ENCODE measurements around the gene HECTD2.
"Not testable (repeated sequence)": the region's sequence is repeated elsewhere in the genome, so short reads cannot be mapped to it uniquely, and the experiment has no call there.

HECTD2 gene

DNA sequence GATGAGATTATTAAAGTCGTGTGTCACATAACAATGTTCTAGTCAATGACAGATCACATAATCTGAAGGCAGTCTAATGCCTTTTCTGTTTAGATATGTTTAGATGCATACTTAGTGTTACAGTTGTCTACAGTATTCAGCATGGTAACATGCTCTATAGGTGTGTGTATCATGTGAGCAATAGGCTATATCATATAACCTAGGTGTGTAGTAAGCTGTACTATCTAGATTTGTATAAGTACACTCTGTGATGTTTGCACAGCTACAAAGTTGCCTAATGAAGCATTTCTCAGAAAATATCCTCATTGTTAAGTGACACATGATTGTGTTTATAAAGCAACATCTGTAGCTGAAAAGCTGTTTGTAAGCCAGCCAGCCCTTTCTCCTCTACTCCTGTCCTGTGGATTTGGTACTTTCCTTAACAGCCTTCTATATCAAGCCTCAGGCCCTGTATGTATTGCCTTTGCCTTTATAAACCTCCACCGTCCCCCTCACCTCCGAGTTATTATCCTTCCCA, 6.3 kb downstream of the HECTD2 start:
- Histone ChIP-seq H3K36me3 (ENCODE audit: insufficient read depth, low read length) (no peaks in the 10 kb centered on the region), H3K9me3 (replicated peaks; ENCODE audit: low read length) (no peaks in the 10 kb centered on the region), H3K4me1 (ENCODE audit: control insufficient read depth, insufficient read depth, low read length) (peaks cover 34% of the 10 kb centered on the region), H3K4me3 (ENCODE audit: low read length) (no peak overlapping the region), H3K9ac (ENCODE audit: low read depth, low read length) (no peak overlapping the region), H3K27me3 (ENCODE audit: control insufficient read depth, insufficient read depth, low read length) (no peaks in the 10 kb centered on the region), H3K4me2 (ENCODE audit: low read length) (no peak overlapping the region)

DNA sequence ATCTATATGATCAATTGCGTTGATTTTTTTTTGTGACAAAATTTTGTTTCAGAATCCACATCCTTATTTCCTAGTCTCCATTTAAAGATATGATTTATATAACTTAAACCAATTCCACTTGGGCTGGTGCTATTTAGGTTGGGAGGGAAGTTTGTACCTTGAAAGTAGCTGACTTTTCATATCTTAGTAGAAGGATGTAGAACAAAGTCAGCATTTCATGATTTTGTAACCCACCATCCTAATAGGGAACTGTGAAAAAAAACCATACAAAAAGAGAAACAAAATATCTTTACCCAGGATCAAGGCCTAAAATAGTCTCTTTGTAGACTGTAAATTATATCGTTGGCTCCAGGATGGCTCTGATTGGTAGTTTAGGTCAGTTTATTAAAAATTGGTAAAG, 8.3 kb downstream of the HECTD2 start:
- no peaks in the 10 kb centered on the region for H3K36me3 ChIP-seq (ENCODE audit: insufficient read depth, low read length)
- H3K4me1 ChIP-seq (ENCODE audit: control insufficient read depth, insufficient read depth, low read length), result peaks cover 34% of the 10 kb centered on the region
- no peaks in the 10 kb centered on the region for H3K27me3 ChIP-seq (ENCODE audit: control insufficient read depth, insufficient read depth, low read length)

DNA sequence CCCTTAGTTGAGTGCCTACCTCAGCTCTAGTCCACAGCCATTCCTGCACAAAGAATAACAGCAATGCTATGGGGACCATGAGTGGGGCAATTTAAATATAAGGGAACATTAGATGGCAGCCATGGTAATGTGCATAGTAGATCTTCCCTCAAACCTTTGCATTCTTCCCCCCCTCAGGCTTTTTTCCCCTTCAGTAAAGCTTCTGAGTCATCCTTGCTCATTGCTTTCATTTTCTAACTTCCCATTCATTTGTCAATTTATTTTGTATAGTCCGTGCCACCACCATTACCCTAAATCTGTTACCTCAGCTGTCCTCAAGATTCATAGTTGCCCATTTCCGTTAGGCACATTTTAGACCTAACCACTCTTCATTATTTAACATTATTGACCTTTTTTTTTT, 10.7 kb downstream of the HECTD2 start:
- H3K9ac ChIP-seq (ENCODE audit: low read depth, low read length), result peak overlapping the region; percentile 9
- H3K4me1 ChIP-seq (ENCODE audit: control insufficient read depth, insufficient read depth, low read length), result peaks cover 24% of the 10 kb centered on the region
- H3K27me3 ChIP-seq (ENCODE audit: control insufficient read depth, insufficient read depth, low read length), result no peaks in the 10 kb centered on the region
- no peaks in the 10 kb centered on the region for H3K36me3 ChIP-seq (ENCODE audit: insufficient read depth, low read length)
- H3K4me3 ChIP-seq (ENCODE audit: low read length), result peak overlapping the region; percentile 39
- no peaks in the 10 kb centered on the region for H3K9me3 ChIP-seq (replicated peaks; ENCODE audit: low read length)
- peak overlapping the region; percentile 64 for H3K4me2 ChIP-seq (ENCODE audit: low read length)

More for the DNA sequence above, 8.3 kb downstream of the HECTD2 start:
- H3K4me3 ChIP-seq (ENCODE audit: low read length), result no peak overlapping the region
- no peak overlapping the region for H3K4me2 ChIP-seq (ENCODE audit: low read length)
- H3K9ac ChIP-seq (ENCODE audit: low read depth, low read length), result no peak overlapping the region
- no peaks in the 10 kb centered on the region for H3K9me3 ChIP-seq (replicated peaks; ENCODE audit: low read length)

DNA sequence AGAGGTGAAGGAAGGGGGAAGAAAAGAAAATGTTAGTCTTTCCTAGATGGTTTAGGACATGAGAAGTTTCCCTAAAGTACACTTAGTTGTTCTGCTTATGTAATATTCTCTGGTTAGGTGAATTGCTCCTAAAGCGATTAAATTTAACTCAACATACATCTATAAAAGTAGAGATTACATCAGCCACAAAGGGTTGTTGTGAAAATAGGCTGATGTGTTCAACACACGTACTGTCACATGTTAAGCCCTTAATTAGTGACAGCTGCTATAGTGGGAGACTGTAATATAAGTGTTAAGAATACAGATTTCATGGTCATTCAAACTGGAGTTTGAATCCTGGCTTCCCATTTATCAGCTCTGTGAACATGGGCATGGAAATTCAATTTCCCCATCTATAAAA, 12.8 kb downstream of the HECTD2 start:
- H3K27me3 ChIP-seq (ENCODE audit: control insufficient read depth, insufficient read depth, low read length), result no peaks in the 10 kb centered on the region
- H3K9me3 ChIP-seq (replicated peaks; ENCODE audit: low read length), result no peaks in the 10 kb centered on the region
- H3K4me3 ChIP-seq (ENCODE audit: low read length), result no peak overlapping the region
- H3K9ac ChIP-seq (ENCODE audit: low read depth, low read length), result no peak overlapping the region
- no peak overlapping the region for H3K4me2 ChIP-seq (ENCODE audit: low read length)
- no peaks in the 10 kb centered on the region for H3K36me3 ChIP-seq (ENCODE audit: insufficient read depth, low read length)
- peaks cover 20% of the 10 kb centered on the region for H3K4me1 ChIP-seq (ENCODE audit: control insufficient read depth, insufficient read depth, low read length)

DNA sequence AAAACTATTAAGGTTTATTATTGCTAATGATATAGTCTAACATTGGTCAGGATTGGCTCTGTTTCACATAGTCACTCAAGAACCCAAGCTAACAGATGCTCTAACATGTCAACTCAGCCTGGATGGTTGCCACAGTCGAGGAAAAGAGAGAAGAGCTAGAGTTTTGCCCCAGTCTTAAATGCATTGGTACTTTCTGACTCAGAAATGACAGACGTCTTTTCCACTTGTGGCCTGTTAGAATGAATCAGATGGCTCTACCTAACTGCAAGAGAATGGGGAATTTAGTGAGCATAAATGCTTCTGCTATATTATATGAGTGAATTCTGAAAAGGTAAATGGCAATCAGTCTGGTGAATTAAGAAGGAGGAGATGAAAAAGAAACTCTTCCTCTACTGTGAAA, 13.9 kb downstream of the HECTD2 start:
- Histone ChIP-seq H3K4me3 (ENCODE audit: low read length) (no peak overlapping the region), H3K27me3 (ENCODE audit: control insufficient read depth, insufficient read depth, low read length) (no peaks in the 10 kb centered on the region), H3K9me3 (replicated peaks; ENCODE audit: low read length) (no peaks in the 10 kb centered on the region), H3K4me1 (ENCODE audit: control insufficient read depth, insufficient read depth, low read length) (peaks cover 20% of the 10 kb centered on the region), H3K9ac (ENCODE audit: low read depth, low read length) (no peak overlapping the region), H3K4me2 (ENCODE audit: low read length) (no peak overlapping the region), H3K36me3 (ENCODE audit: insufficient read depth, low read length) (no peaks in the 10 kb centered on the region)

DNA sequence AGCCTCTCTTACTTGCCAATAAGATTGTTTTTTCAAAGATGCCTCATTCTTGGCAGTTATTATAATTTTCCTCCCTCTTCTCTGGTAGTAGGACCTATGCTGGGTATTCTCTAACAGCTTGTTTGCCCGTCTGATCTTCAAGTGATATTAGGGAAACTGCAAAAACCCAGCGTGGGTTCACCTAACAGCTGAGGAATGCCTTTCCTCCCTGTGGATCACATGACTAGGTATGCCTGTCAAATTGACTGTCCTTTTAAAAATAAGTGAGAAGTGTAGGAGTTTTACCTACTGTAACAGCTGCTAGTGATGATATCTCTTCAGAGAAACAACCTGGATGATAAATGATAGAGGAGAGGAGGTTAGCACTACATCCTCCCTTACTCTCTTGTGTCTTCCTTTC, 22.0 kb downstream of the HECTD2 start:
- H3K4me3 ChIP-seq (ENCODE audit: low read length), result no peak overlapping the region
- H3K27me3 ChIP-seq (ENCODE audit: control insufficient read depth, insufficient read depth, low read length), result no peaks in the 10 kb centered on the region
- no peak overlapping the region for H3K4me2 ChIP-seq (ENCODE audit: low read length)
- H3K9ac ChIP-seq (ENCODE audit: low read depth, low read length), result no peak overlapping the region
- H3K4me1 ChIP-seq (ENCODE audit: control insufficient read depth, insufficient read depth, low read length), result peaks cover 18% of the 10 kb centered on the region
- H3K9me3 ChIP-seq (replicated peaks; ENCODE audit: low read length), result no peaks in the 10 kb centered on the region
- H3K36me3 ChIP-seq (ENCODE audit: insufficient read depth, low read length), result no peaks in the 10 kb centered on the region

DNA sequence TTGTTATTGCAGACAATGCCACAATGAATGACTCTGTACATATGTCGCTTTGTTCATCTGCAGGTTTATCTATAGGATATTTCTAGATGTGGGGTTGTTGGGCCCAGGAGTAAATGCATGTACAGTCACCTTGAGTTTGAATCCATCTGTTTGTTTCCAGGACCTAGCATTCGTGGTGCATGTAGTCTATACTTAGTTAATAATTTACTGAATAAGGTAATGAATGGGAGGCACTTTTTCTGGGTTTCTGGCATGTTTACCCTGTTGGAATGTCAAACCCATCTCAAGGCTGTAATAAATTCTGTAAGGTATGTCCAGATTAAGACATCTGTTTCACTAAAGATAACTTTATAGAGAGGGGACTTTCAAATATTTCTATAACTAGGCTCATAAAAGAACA, 23.5 kb downstream of the HECTD2 start:
- peak overlapping the region; percentile 7 for H3K4me2 ChIP-seq (ENCODE audit: low read length)
- peaks cover 18% of the 10 kb centered on the region for H3K4me1 ChIP-seq (ENCODE audit: control insufficient read depth, insufficient read depth, low read length)
- H3K4me3 ChIP-seq (ENCODE audit: low read length), result no peak overlapping the region
- no peak overlapping the region for H3K9ac ChIP-seq (ENCODE audit: low read depth, low read length)
- H3K9me3 ChIP-seq (replicated peaks; ENCODE audit: low read length), result no peaks in the 10 kb centered on the region
- no peaks in the 10 kb centered on the region for H3K36me3 ChIP-seq (ENCODE audit: insufficient read depth, low read length)
- no peaks in the 10 kb centered on the region for H3K27me3 ChIP-seq (ENCODE audit: control insufficient read depth, insufficient read depth, low read length)

DNA sequence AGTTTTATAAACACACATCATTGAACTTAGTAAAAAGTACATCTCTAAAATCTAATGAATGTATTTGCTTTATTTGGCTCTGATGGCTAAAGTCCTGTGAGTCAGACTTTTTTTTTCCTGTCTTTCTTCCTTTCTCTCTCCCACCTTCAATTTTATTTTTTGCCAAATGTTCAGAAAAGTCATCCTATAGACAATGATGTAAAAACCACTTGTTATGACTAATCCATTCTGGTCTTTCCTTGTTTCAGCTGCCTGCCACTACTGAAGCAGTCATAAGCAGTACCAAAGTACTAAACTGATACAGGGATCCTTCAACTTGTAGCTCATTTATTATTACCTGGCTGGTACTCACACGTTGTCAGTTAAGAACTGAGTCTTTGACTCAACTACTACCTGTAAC, 23.9 kb downstream of the HECTD2 start:
- Histone ChIP-seq H3K4me3 (ENCODE audit: low read length) (no peak overlapping the region), H3K27me3 (ENCODE audit: control insufficient read depth, insufficient read depth, low read length) (no peaks in the 10 kb centered on the region), H3K9me3 (replicated peaks; ENCODE audit: low read length) (no peaks in the 10 kb centered on the region), H3K4me1 (ENCODE audit: control insufficient read depth, insufficient read depth, low read length) (peaks cover 18% of the 10 kb centered on the region), H3K4me2 (ENCODE audit: low read length) (peak overlapping the region; percentile 7), H3K36me3 (ENCODE audit: insufficient read depth, low read length) (no peaks in the 10 kb centered on the region), H3K9ac (ENCODE audit: low read depth, low read length) (no peak overlapping the region)

DNA sequence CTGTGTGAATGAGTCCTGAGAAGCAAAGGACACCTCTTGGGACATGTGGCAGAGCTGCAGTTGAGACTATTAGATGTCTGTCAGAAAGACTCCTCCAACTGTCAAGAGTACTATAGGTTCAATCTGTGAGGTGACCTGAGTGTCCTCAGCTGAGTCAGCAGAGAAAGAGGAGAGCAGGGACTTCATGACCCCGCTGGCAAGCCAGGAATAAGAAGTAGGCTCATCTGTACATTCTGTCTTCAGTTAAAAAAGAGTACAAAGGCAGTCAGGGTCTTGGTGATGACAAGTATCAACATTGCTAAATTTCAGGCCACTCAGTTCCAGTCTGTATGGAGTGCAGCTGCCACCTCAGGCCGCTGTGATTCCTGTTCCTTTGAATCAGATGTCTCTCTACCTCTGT, 25.1 kb downstream of the HECTD2 start:
- Histone ChIP-seq H3K27me3 (ENCODE audit: control insufficient read depth, insufficient read depth, low read length) (no peaks in the 10 kb centered on the region), H3K9ac (ENCODE audit: low read depth, low read length) (no peak overlapping the region), H3K9me3 (replicated peaks; ENCODE audit: low read length) (no peaks in the 10 kb centered on the region)

DNA sequence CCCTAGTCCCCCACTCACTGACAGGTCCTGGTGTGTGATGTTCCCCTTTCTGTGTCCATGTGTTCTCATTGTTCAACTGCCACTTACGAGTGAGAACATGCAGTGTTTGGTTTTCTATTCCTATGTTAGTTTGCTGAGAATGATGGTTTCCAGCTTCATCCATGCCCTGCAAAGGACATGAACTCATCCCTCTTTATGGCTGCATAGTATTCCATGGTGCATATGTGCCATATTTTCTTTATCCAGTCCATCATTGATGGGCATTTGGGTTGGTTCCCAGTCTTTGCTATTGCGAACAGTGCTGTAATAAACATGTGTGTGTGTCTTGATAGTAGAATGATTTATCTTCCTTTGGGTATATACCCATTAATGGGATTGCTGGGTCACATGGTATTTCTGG, 28.1 kb downstream of the HECTD2 start:
- not testable (repeated sequence) for H3K36me3 ChIP-seq (ENCODE audit: insufficient read depth, low read length); H3K9me3 ChIP-seq (replicated peaks; ENCODE audit: low read length); H3K4me3 ChIP-seq (ENCODE audit: low read length); H3K4me2 ChIP-seq (ENCODE audit: low read length); H3K9ac ChIP-seq (ENCODE audit: low read depth, low read length); H3K27me3 ChIP-seq (ENCODE audit: control insufficient read depth, insufficient read depth, low read length)
- peaks cover 13% of the 10 kb centered on the region for H3K4me1 ChIP-seq (ENCODE audit: control insufficient read depth, insufficient read depth, low read length)

More for the DNA sequence above, 25.1 kb downstream of the HECTD2 start:
- Histone ChIP-seq H3K4me2 (ENCODE audit: low read length) (no peak overlapping the region), H3K4me1 (ENCODE audit: control insufficient read depth, insufficient read depth, low read length) (peaks cover 18% of the 10 kb centered on the region), H3K36me3 (ENCODE audit: insufficient read depth, low read length) (no peaks in the 10 kb centered on the region), H3K4me3 (ENCODE audit: low read length) (no peak overlapping the region)

DNA sequence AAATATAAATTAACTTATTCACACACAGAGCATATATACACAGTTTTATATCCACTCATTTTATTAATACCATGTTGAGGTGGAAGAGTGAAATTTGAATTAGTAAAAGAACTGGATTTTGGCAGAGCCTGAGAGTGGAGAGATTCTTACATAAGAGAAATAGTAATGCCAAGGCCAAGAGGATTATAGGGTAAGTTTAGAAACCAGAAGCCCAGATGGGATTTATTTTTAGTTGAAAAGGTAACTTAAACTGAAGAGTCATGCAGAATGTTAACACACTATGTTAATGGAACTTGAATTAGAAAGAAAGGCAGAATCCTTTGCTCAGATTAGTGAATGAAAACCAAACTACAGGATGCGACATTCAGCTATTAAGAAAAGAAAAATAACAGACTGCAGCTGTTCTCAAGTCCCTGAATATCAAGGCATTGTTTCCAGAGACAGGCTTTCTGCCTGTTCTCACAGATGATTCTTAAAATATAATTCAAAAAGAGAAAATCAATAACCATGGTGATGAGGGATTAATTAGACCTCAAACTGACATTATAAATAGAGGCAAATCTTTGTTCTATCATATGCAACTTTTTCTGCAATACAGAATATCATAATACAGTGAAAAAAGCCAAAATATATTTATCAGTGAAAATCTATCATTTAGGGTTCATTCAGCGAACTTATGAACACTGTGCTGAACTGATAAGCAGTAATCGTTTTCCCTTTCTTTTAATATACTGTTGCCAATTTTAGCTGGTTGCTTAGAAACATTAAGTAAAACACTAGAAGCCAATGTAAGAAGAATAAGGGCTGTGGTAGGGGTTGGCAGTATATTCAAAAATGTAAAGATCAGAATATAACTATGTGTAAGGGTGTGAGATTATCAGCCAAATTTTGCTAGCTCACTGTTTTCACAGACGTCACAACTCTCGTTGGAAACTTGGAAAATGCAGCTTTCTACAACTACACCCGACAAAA, 34.4 kb downstream of the HECTD2 start:
- no peaks in the 10 kb centered on the region for H3K4me1 ChIP-seq (ENCODE audit: control insufficient read depth, insufficient read depth, low read length)
- H3K4me2 ChIP-seq (ENCODE audit: low read length), result no peak overlapping the region
- H3K4me3 ChIP-seq (ENCODE audit: low read length), result no peak overlapping the region
- peaks cover 3% of the 10 kb centered on the region for H3K36me3 ChIP-seq (ENCODE audit: insufficient read depth, low read length)
- no peaks in the 10 kb centered on the region for H3K9me3 ChIP-seq (replicated peaks; ENCODE audit: low read length)
- H3K27me3 ChIP-seq (ENCODE audit: control insufficient read depth, insufficient read depth, low read length), result no peaks in the 10 kb centered on the region
- no peak overlapping the region for H3K9ac ChIP-seq (ENCODE audit: low read depth, low read length)

DNA sequence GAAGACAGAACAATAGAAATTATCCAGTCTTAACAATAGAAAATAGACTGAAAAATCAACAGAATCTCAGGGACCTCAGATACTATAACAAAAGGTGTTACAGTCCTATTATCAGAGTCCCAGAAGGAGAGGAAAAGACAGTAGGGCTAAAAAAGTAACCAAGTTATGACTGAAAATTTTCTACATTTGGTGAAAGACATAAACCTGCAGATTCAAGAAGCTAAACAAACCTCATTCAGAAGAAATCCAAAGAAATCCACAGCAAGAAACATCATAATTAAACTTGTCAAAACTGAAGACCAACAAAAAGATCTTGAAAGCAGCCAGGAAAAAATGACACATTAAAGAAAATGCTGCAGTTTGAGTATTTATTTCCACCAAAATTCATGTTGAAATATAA, 41.9 kb downstream of the HECTD2 start:
- H3K4me3 ChIP-seq (ENCODE audit: low read length), result no peak overlapping the region
- no peaks in the 10 kb centered on the region for H3K4me1 ChIP-seq (ENCODE audit: control insufficient read depth, insufficient read depth, low read length)
- H3K27me3 ChIP-seq (ENCODE audit: control insufficient read depth, insufficient read depth, low read length), result no peaks in the 10 kb centered on the region
- H3K4me2 ChIP-seq (ENCODE audit: low read length), result no peak overlapping the region
- no peaks in the 10 kb centered on the region for H3K36me3 ChIP-seq (ENCODE audit: insufficient read depth, low read length)
- no peak overlapping the region for H3K9ac ChIP-seq (ENCODE audit: low read depth, low read length)
- peaks cover 16% of the 10 kb centered on the region for H3K9me3 ChIP-seq (replicated peaks; ENCODE audit: low read length)

Data from skeletal muscle satellite cell (primary cell).